Right ventricle myocardium superior (tissue), 1 donor: ENCODE measurements around the gene DHX35. TPM values are rescaled to one million over a fixed set of nuclear protein-coding genes. Genes with fewer than 3 reads are reported as not detected.

Experiments
- ATAC-seq: fragments of 200-7000 bp; cut with Tn5 transposase; one replicate; pipeline ENCODE4 v1.9.1; 2020; ENCODE audit warnings: mild to moderate bottlenecking; ENCODE audit not compliant: poor library complexity
- DNase-seq: peaks from one replicate; pipeline ENCODE4 v3.0.0-alpha.2; 2020
- intact Hi-C: fragments of 100-400 bp; cut with DNase I; formaldehyde crosslinking; loops from one replicate; pipeline ENCODE4 v1.11.2; 2022
- total RNA-seq: library from RNA; stranded (reverse); fragmentation: NEBNext Ultra II Directional; extraction: Animal tissue kit (Norgen Biotek cat#: 25700); gene quantifications from one replicate; pipeline ENCODE4 v1.2.1, GENCODE V29; 2021
- donor health status: DM: no; HTN: yes; CAD: no; lungs with severe emphysema.

The DHX35 gene
- total RNA-seq, 1 donor from 2014 or later, result 14.4 TPM

DNA sequence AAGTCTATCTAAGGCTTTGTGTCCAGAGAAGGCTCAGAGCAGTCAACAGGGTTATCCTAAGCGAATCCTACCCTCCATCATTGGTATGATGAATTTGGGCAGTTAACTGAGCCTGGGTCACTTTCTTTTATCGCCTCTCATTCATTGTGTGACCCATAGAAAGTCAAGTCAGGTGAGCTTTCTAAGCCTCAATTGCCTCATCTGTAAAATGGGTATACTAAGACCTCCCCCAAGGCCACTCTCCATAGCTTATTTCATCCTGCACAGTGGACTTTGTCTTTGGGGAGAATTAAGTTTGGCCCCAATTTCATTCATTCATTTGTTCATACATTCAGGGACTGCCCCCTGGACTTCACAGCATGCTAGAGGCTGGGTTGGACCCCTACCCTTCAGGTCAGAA, 110.5 kb downstream of the DHX35 start:
- intact Hi-C loops, result no loop called here
- ATAC-seq, result no peak
- no peak for DNase-seq

DNA sequence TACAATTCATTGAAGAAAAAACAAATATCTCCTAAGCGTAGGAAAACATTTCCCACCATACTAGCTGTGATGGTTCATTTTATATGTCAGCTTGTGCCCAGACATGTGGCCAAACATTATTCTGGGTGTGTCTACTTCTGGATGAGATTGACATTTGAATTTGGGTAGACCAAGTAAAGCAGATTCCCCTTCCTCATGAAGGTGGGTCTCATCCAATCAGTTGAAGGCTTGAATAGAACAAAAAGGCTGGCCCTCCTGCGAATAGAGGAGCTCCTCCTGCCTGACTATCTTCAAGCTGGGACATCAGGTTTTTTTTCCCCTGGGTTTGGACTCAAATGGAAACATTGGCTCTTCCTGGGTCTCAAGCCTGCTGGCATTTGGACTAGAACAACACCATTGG, 113.6 kb downstream of the DHX35 start:
- DNase-seq (no peak), ATAC-seq (no peak)
- intact Hi-C loops, result no loop called here

DNA sequence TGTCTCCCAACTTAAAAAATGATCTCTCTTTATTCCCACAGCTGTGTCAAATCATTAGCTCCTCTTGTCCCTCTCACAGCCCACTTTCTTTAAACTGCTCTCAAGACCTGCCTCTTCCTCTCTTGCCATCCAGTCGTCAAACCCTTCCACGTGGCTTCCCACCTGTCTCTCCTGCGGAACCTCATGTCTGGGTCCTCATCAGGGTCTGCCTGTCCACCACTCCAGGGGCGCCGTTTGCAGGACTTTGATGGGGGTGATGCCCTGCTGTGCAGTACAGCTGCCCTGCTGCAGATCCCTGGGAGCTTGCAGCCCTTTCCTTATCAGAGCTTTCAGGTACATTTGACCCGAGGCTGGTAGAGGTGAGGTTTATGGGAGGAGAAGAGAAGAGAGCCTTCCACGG, 114.8 kb downstream of the DHX35 start:
- ATAC-seq, result no peak
- intact Hi-C loops, result no loop called here

DNA sequence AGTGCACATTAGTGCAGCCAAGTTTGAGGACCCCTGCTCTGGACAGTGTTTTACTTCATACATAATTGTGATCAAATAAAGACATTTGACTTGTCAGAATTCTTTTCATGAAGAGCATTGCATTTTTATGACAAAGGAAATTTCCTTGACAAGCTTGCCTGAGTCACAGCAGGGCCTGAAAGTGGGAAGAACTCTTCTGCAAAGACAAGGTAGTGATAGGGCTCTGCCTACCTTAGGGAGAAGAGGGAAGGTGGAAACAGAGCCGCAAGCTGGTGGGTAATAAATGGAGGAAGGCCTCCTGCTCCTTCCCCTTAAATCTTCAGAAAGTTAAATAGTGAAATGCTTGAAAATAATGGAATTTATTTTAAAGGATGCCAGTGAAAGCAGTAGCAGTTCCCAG, 118.2 kb downstream of the DHX35 start:
- ATAC-seq (no peak), DNase-seq (no peak)
- intact Hi-C loops, result loop anchor here (2.0 kb wide), 1 partner anchor 32 kb away; no protein-coding TSS in a partner anchor

More for the DNA sequence above, 114.8 kb downstream of the DHX35 start:
- no peak for DNase-seq

DNA sequence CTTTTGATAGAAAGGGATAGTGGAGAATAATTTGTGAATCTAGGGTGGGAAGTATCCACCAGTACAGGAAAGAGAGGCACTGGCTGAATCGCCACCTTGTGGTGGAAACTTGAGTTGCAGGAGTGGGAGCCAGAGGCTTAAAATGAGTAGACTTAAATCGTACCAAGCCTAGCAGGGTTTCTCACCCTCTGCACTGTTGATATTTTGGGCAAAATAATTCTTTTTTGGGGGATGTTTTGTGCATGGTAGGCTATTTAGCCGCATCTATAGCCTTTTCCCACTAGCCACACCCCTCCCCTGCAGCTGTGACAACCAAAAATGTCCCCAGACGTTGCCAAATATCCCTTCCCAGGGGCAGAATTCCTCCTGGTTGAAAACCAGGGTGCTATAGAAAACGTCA, 119.1 kb downstream of the DHX35 start:
- peak; percentile 81 for ATAC-seq
- intact Hi-C loops, result loop anchor here (2.0 kb wide), 1 partner anchor 32 kb away; no protein-coding TSS in a partner anchor
- peak; percentile 80 for DNase-seq

DNA sequence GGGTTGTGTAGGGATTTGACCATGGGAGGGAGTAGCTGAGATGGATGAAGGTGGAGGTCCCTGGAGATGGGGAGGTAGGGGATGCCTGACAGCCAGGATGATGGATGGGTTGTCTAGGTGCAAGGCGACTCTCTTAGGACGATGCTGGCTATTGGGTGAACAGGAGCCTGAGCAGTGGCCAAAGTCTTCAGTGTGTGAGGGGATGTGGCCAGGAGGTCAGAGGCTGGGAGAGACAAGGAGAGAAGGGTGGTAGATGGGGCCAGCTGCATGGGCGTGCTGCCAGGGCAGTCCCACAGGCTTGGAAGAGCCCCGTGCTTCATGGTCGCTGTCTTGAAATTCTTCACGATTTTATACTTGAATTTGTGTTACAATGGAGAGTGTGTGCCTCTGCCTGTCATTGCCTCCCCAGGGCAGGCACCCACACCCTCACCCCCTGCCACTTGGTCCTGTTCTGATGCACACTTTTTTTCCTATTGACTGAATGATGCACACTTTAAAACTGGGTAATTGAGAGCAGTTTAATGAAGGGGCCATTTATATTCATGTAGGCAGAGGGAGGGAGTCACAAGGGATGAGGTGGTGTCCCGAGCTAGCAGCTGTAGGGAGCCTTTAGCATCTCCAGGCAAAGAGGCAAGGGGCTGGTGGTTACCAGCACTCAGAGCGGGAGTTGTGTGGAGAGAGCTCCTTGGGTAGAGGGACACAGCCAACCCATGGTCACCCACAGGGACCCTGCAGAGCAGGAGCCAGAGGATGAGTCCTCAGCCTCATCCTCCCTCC, 120.7 kb downstream of the DHX35 start:
- intact Hi-C loops, result no loop called here

DNA sequence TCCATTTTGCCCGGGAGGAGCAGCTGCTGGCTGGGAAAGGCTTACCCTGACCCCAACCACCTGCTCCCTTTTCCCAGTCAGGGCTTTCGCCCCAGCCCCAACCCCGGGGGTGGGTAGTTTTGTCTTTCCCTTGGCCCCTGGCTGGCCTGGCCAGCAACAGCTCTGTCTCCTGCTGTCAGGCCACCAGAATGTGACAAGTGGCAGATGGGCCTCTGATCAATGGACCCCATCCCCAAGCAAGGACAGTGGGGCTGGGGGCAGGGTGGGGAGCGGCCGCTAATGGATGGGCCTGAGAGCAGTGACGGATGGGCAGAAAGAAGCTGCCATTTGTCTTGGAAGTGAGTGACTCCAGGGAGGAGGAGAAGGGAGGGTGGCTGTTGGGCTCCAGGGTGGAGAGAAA, 121.6 kb downstream of the DHX35 start:
- ATAC-seq (no peak), DNase-seq (no peak)
- intact Hi-C loops, result no loop called here

More for the DNA sequence above, 120.7 kb downstream of the DHX35 start:
- DNase-seq (no peak), ATAC-seq (no peak)

DNA sequence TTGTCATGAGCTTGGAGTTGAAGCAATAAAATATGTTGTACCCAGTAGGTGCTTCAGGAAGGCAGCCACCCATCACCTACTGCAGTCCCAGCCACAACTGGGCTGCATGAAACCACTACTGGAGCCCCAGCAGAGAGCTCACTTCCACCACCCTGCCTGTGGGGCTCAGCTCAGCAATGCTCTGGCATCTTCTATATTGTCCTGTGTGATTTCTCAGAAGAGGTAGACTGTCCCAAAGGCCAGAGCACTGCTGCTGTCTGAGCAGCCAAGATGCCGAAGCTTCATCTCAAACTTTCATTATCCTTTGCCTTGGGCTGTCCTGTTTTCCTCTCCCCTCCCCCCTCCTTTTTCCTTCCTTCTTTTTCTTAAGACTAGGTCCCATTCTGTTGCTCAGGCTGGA, 126.9 kb downstream of the DHX35 start:
- no peak for DNase-seq
- no peak for ATAC-seq
- intact Hi-C loops, result no loop called here

Other genes with a start within 250 kb of the DHX35 start
- gene SLC32A1, start 237.9 kb upstream of the DHX35 start, total RNA-seq, result not detected
- 3.2 TPM for gene ACTR5, start 213.9 kb upstream of the DHX35 start, total RNA-seq
- gene PPP1R16B, start 156.6 kb upstream of the DHX35 start, total RNA-seq, result 6.8 TPM
- gene FAM83D, start 35.9 kb upstream of the DHX35 start, total RNA-seq, result 0.35 TPM